Right lobe of liver (tissue), 6 donors: Measurements from ENCODE around the gene CDH23. TPM values are rescaled to one million over a fixed set of nuclear protein-coding genes. Genes with fewer than 3 reads are reported as not detected.

ENCODE experiments used
- ATAC-seq, 4 donors: fragments of 200-7000 bp; cut with Tn5 transposase; one replicate each; pipeline ENCODE4 v1.9.1; 2020; ENCODE audit warnings: mild to moderate bottlenecking in 4 of 4, moderate library complexity in 4 of 4
- DNase-seq, 3 donors: peaks; one replicate each; pipeline ENCODE4 v3.0.0-alpha.2; 2020
- H3K27ac ChIP-seq, 3 donors: fragments of 200-600 bp; one replicate each; pipeline ENCODE4 v1.8.0; 2022
- H3K27me3 ChIP-seq, 2 donors: fragments of 200-600 bp; one replicate each; pipeline ENCODE4 v1.8.0; 2022
- H3K36me3 ChIP-seq, 4 donors: fragments of 200-600 bp; sonication (generic) in 1 of 4; one replicate each; pipeline versions ENCODE4 v1.5.1 to v1.8.0; 2017 to 2022; ENCODE audit warnings: control low read depth in 1 of 4
- H3K4me1 ChIP-seq, 4 donors: fragments of 200-600 bp; sonication (generic) in 1 of 4; one replicate each; pipeline versions ENCODE4 v1.5.1 to v1.8.0; 2017 to 2022; ENCODE audit warnings: control low read depth in 1 of 4
- H3K4me3 ChIP-seq, 3 donors: fragments of 200-600 bp; one replicate each; pipeline ENCODE4 v1.8.0; 2022
- H3K9me3 ChIP-seq, 4 donors: fragments of 200-600 bp; sonication (generic) in 1 of 4; one replicate each; pipeline versions ENCODE4 v1.5.1 to v1.8.0; 2017 to 2022; ENCODE audit warnings: control low read depth in 1 of 4
- CTCF ChIP-seq, 4 donors: fragments of 200-600 bp in 3 of 4; fragments of 450-650 bp in 1 of 4; IDR thresholded peaks; one replicate each; pipeline versions ENCODE4 v1.5.1 to v1.8.0; 2016 to 2022; ENCODE audit warnings: antibody characterized with exemption in 4 of 4, mild to moderate bottlenecking in 2 of 4
- POLR2A ChIP-seq: fragments of 450-650 bp; IDR thresholded peaks from one replicate; pipeline ENCODE4 v1.6.1; 2017; ENCODE audit warnings: antibody characterized with exemption, mild to moderate bottlenecking
- WGBS: methylation state at CpG from one replicate; pipeline ENCODE4 v1.1.6; 2018; ENCODE audit warnings: low coverage, low lambda C conversion rate; ENCODE audit not compliant: insufficient coverage; ENCODE audit errors: missing lambda C conversion rate; 5-methylcytosine and 5-hydroxymethylcytosine counted together
- intact Hi-C, 2 donors: fragments of 100-400 bp; cut with DNase I; formaldehyde crosslinking; loops; one replicate each; pipeline versions ENCODE4 v1.11.2 to v1.14.1; 2022
- total RNA-seq, 6 experiments: library from RNA; depleted of rRNA in 2 of 6; stranded (reverse); fragments of >200 nt in 2 of 6; fragmentation: NEBNext Ultra II Directional in 3 of 6; extraction: Animal tissue kit (Norgen Biotek cat#: 25700) in 3 of 6; gene quantifications; one replicate each; pipeline versions ENCODE4 v1.1.0 to v1.2.4, GENCODE V29; 2016 to 2023
- donor health status: DM: no; HTN: yes; CAD: no.
- donor health status: DM: no; HTN: no; CAD: no.
- donor health status: DM: no; HTN: no; CAD: no.
- donor health status: DM: no; HTN: yes; CAD: no.
- donor health status: DM: no; HTN: yes; CAD: no.

CDH23 gene
- total RNA-seq, 6 experiments from 2014 or later: 3.3 to 19.7 (median 6.3) TPM

- ATAC-seq (no peak), DNase-seq (no peak)
- TF ChIP-seq CTCF (IDR thresholded peaks at IDR 0.05) (no peak), POLR2A (no peak)
- intact Hi-C loops: no loop called here
- Histone ChIP-seq H3K9me3 (no peaks in the 10 kb centered on the region), H3K27me3 (no peaks in the 10 kb centered on the region), H3K4me1 (peaks cover 0 to 19% (median 9%) of the 10 kb centered on the region in 4 donors), H3K27ac (no peak overlapping the region), H3K36me3 (no peaks in the 10 kb centered on the region), H3K4me3 (no peak overlapping the region)
- WGBS: 55% methylated on average over 3 of the region's 3 CpGs
These were observed 81.5 kb downstream of the CDH23 start for GRCh38 chr10:71478173-71478572.

DNA sequence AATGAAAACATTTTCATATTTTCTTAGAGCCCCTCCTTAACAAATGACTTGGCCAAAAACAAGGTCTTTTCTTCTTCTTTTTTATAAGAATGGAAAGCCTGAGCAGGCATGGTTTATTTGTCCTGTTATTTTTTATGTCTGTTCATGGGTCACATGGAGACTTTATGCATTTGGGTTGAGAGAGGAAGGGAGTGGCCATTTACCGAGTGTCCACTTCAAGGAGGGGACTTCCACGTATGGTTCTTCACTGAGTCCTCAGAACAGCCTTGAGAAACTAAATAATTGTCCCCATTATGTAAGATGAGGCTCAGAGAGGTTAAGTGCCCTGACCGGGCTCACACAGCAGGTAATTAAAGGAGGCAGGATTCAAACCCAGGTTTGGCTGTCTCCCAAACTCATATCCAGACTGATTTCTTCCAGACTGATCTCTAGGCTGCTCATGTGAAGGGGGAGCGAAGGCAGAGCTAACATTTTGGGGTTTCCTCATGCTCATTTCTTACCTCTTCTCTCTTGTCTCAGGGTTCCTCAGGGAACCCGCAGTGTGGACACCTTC lies 82.2 kb downstream of the CDH23 start:
- intact Hi-C loops: no loop called here
- Histone ChIP-seq H3K36me3 (no peaks in the 10 kb centered on the region), H3K9me3 (no peaks in the 10 kb centered on the region), H3K27me3 (no peaks in the 10 kb centered on the region), H3K27ac (no peak overlapping the region), H3K4me3 (no peak overlapping the region), H3K4me1 (peaks cover 0 to 19% (median 9%) of the 10 kb centered on the region in 4 donors)
- 58% methylated on average over 4 of the region's 5 CpGs for WGBS
- ATAC-seq (no peak), DNase-seq (no peak)
- no peak for TF ChIP-seq POLR2A
- TF ChIP-seq CTCF (IDR thresholded peaks at IDR 0.05): no peak

GRCh38 chr10:71479831-71480230 lies 83.1 kb downstream of the CDH23 start:
- no peaks in the 10 kb centered on the region for H3K27me3 ChIP-seq
- intact Hi-C loops: loop anchor here in 1 of 2 donors (10.0 kb wide), 1 partner anchor 155 kb away; no protein-coding TSS in a partner anchor
- no peak for TF ChIP-seq POLR2A
- TF ChIP-seq CTCF (IDR thresholded peaks at IDR 0.05): no peak
- DNase-seq (no peak), ATAC-seq (no peak)
- H3K4me1 ChIP-seq: peaks cover 0 to 11% (median 5%) of the 10 kb centered on the region in 4 donors
- H3K27ac ChIP-seq: no peak overlapping the region
- H3K9me3 ChIP-seq: no peaks in the 10 kb centered on the region
- H3K4me3 ChIP-seq: no peak overlapping the region
- WGBS: 64% methylated on average over 2 of the region's 5 CpGs
- H3K36me3 ChIP-seq: no peaks in the 10 kb centered on the region

DNA sequence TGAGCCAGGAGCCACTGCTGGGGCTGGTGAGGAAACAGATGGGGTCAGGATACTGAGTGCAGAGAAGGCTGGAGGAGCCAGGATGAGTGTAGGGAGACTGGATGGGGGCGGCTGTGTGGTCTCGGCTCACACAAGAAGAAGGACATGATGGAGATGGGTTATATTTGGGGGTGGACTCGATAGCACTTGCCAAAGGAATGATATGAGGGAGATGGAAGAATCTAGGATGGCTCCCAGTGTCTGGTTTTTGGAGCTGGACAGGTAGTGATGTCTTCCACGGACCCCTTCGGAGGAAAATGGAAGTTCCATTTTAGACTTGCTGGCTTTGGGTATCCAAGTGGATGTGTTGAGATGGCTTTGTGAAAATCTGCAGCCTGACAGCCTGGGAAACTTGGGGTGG lies 83.9 kb downstream of the CDH23 start:
- 87% methylated on average over 5 of the region's 5 CpGs for WGBS
- intact Hi-C loops: loop anchor here in 1 of 2 donors (10.0 kb wide), 1 partner anchor 156 kb away; no protein-coding TSS in a partner anchor
- TF ChIP-seq CTCF (IDR thresholded peaks at IDR 0.05) (no peak), POLR2A (no peak)
- Histone ChIP-seq H3K27me3 (no peaks in the 10 kb centered on the region), H3K9me3 (no peaks in the 10 kb centered on the region), H3K4me3 (no peak overlapping the region), H3K27ac (no peak overlapping the region), H3K36me3 (no peaks in the 10 kb centered on the region), H3K4me1 (peaks cover 0 to 2% (median 1%) of the 10 kb centered on the region in 4 donors)
- ATAC-seq (no peak), DNase-seq (no peak)
